GM23338 (cell line): ENCODE data around the gene GCN1.

Experiments
- JUNB ChIP-seq: IDR thresholded peaks from one replicate; pipeline ENCODE4 v1.6.1; 2016; ENCODE audit warnings: antibody characterized with exemption; ENCODE audit not compliant: unreplicated experiment
- TF ChIP-seq, protein P1 (sequence below), 2 experiments: fragments of 200-600 bp in 1 of 2; sonication (generic) in 1 of 2; conservative IDR thresholded peaks; 2 replicates each; pipeline versions ENCODE4 v1.5.1 to v1.6.1; 2016 to 2017; ENCODE audit warnings: antibody characterized with exemption in 2 of 2, low read depth in 2 of 2, mild to moderate bottlenecking in 2 of 2, moderate library complexity in 1 of 2

DNA sequence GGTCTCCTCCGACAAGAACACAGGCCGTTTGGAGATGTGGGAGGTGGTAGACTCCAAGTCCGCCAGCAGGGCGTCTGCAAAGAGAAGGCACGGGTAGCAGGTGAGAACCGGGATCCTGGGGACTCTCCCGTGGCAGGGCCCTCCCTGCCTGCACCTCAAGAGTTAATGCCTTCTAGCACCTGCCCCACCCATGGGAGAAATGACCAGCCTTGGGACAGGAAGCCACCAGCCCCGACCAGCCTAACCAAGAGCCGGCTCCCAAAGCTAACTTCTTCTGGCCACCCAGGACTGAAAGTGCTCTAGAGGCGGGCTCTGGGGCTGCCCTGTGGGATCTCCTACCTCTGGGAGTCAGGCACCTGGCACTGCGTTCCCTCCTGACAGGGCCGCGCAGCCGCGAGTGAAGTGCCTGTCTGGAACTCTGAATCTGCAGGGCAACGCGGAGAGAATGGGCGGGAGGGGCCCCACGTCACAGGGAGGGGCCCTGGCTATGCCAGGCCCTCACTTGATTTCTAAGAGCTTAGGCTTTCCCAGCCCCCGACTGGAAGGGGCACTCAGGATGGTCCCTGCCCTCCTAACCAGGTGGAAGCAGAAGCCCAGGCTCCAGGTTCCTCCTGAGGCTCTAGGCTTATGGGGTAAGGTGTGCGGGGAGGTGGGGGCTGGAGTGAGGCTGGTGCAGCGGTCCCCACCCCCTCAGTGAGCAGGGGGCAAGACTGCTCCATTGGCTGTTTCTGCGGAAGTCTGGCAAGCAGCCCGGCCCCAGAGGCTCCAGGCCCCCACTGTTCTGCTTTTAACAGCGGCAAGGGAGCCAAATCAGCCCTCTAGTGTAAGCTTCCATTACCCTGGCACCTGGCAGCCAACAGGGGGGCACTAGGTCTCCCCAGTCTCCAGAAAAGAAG is 30.0 kb upstream of the GCN1 start:
- TF ChIP-seq, protein P1, sequence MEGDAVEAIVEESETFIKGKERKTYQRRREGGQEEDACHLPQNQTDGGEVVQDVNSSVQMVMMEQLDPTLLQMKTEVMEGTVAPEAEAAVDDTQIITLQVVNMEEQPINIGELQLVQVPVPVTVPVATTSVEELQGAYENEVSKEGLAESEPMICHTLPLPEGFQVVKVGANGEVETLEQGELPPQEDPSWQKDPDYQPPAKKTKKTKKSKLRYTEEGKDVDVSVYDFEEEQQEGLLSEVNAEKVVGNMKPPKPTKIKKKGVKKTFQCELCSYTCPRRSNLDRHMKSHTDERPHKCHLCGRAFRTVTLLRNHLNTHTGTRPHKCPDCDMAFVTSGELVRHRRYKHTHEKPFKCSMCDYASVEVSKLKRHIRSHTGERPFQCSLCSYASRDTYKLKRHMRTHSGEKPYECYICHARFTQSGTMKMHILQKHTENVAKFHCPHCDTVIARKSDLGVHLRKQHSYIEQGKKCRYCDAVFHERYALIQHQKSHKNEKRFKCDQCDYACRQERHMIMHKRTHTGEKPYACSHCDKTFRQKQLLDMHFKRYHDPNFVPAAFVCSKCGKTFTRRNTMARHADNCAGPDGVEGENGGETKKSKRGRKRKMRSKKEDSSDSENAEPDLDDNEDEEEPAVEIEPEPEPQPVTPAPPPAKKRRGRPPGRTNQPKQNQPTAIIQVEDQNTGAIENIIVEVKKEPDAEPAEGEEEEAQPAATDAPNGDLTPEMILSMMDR (conservative IDR thresholded peaks at IDR 0.05; ENCODE audit: low read depth in 2 of 2): no peak
- TF ChIP-seq JUNB: no peak
